NCI-H146 (cell line): ENCODE measurements around the gene TMIGD1.
"Not testable (repeated sequence)": the region's sequence is repeated elsewhere in the genome, so short reads cannot be mapped to it uniquely, and the experiment has no call there.

Experiments used
- DNase-seq: peaks from one replicate; lab custom pipeline; 2025; lab: John Stamatoyannopoulos, UW

The TMIGD1 gene

DNA sequence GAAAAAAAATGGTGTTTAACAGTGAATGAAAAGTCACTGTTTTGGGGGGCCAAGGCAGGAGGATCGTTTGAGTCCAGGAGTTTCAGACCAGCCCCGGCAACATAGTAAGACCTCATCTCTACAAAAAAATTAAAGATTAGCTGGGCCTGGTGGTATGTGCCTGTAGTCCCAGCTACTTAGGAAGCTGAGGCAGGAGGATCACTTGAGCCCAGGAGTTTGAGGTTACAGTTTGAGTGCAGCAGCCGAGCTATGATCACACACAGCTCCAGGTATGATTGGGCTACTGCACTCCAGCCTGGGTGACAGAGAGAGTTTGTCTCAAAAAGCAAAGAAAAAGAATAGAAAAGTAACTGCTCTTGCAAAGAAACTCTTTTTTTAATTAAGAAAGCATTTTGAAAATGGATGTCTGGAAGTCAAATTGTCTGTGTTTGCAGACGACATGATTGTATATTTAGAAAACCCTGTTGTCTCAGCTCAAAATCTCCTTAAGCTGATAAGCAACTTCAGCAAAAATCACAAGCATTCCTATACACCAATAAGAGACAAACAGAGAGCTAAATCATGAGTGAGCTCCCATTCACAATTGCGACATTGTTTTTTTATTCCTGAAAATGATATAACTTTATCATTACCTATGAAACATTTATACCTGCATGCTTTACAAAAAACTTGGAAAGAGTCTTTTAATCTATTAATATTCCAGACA, 24.4 kb upstream of the TMIGD1 start:
- no peak for DNase-seq

DNA sequence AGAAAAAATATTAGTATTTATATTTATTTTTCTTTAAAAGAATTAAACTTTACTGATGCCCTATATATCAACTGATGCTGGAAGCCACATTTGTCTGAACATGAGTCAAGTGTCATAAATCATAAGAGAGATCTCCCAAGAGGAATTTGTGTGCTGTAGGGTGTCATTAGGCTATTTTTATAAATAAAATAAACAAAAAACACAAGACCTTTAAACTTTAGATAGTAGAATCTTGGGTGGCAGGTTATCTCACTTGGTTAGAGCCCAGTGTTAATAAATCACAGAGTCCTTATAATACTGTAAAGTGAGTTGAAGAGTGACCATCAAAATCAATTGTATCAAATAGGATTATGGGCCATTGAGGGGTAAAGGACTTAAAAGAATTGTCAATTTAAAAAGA, 23.6 kb upstream of the TMIGD1 start:
- DNase-seq, result no peak

DNA sequence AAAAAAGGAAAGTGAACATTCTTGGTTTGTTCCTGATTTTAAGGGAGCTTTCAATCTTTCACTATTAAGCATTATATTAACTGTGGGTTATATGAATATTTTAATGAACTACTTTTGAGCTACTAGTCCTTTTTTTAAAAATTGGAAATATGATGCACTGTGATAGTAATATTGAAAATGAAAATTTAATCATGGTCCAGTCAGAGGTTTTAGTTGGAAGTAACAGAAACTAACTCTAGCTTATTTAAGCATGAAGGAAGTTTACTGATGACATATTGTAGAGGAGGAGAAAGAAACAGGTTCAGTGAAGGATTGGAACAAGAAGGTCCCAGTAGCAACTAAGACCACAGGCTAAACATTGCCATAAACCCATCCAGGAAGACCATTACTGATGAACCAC, 20.8 kb upstream of the TMIGD1 start:
- DNase-seq, result no peak

DNA sequence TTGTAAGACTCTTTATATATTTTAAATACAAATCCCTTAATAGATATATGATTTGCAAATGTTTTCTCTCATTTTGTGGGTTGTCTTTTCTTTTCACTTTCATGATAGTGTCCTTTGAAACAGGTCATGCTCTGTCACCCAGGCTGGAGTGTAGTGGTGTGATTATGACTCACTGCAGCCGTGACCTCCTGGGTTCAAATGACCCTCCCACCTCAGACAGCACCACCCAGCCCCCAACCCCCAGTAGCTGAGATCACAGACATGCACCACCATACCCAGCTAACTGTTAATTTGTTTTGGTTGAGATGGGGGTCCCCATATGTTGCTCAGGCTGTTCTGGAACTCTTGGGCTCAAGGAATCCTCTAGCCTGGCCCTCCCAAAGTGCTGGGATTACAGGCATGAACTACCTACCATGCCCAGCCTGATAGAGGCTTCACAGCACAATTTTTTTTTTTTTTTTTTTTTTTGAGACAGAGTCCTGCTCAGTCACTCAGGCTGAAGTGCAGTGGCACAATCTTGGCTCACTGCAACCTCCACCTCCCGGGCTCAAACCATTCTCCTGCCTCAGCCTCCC, 18.5 kb upstream of the TMIGD1 start:
- no peak for DNase-seq

DNA sequence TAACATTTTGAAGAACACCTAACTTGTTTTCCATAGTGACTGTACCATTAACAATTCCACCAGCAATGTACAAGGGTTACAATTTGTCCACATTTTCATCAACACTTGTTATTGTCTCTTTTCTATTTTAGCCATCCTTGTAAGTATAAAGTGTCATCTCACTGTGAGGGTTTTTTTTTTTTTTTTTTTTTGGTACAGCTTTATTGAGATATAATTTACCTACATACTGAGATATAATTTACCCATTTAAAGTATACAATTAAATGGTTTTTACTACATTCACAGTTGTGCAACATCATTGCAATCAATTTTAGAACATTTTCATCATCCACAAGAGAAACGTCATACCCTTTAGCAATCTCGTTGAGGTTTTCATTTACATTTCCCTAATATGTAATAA, 17.9 kb upstream of the TMIGD1 start:
- DNase-seq, result no peak

DNA sequence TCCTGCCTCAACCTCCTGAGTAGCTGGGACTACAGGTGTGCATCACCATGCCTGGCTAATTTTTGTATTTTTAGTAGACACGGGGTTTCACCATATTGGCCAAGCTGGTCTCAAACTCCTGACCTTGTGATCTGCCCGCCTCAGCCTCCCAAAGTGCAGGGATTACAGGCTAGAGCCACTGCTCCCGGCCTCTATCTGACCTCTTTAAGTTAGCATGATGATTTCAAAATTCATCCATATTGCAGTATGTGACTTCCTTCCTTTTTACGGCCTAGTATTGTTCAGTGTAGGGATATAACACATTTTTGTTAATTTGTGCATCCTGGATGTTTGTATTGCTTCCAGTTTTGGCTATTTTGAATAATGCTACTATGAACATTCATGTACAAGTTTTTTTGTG, 17.4 kb upstream of the TMIGD1 start:
- not testable (repeated sequence) for DNase-seq

DNA sequence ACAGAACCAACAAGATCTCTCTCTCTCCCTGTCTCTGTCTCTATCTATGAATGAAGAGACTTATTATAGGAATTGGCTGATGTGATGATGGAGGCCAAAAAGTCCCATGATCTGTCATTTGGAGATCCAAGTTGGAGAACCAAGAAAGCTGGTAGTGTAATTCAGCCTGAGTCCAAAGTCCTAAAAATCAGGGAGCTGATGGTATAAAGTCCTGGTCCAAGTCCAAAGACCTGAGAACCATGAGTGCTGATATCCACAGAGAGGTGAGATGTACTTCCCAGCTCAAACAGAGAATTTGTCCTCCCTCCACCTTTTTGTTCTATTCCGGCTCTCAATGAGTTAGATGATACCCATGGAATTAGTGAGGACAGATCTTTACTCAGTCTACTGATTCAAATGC, 15.4 kb upstream of the TMIGD1 start:
- DNase-seq, result no peak

DNA sequence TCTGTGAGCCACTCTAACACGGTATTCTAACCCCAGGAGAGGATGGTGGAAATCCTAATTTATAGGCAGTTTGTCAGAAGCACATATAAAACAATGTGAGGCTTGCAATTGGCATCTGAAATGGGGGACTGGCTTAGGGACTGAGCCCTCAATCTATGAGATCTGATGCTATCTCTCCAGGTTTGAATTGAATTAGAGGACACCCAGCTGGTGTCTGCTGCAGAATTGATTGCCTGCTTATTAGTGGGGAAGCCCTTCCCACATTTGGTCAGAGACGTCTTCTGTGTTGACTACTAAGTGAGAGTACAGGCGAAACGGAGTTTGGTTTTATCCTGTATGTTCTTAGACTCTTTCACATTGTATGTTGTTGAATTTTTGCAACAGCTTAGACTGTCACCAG, 13.6 kb upstream of the TMIGD1 start:
- DNase-seq, result peak; percentile 74

DNA sequence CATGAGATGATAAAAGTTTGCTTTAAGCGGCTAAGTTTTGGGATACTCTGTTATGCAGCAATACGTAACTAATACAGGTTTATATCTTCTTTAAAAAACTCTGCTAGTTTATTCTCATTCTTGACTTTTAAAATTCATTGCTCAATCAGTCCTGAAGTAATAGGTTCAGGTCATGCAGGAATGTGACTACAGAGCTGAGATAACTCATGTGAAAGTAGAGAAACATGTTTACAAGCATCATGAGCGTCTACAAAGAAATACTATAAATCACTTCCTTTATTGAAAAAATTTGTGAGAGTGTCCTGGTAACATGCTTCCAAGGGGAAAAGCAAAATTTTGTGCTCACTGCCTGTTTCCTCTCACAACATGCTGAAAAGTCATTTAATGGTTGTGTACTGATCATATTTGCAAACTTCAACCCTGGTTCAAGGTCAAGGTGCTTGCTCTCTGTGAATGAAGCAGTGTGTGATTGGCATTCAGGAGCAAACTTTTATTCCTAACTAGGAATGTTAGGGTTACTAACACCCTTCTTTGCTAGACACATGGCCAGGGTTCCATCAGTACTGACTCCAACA, 12.5 kb upstream of the TMIGD1 start:
- no peak for DNase-seq

DNA sequence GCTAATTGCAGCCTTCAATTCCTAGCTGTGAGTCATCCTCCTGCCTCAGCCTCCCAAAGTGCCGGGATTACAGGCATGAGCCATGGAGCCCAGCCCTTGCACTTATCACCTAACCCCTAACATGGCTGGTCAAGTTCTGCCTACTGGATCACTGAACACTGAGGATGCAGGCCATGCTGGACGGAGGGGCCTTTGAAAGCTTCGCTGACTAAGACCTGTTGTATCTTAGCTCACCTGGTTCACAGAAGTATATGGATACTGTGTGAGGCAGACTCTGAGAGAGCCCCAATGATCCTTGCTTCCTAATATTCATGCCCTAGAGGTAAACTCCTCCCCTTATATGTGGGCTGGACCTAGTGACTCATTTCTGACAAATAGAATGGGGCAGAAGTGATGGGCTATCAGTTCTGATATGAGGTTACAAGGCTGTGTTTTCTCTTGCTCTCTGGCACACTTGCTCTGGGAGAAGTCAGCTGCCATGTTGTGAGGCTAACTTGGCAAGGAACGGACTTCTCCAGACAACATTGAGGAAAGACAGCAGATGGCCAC, 11.7 kb upstream of the TMIGD1 start:
- peak; percentile 17 for DNase-seq

DNA sequence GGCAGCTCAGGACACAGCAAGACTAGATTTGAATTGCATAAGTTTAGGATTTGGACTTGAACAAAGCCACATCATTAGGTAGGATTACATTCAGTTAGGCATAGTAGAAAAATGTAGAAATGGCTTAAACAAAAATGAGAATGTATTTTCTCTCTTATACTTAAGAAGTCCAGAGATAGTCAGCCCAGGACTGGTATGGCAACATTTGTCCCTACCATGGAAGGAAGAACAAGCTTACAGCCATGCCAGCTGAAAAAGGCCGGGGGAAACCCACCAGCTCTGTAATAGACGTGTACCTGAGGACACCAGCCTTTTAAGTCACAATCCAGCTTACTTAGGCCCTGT, 11.2 kb upstream of the TMIGD1 start:
- no peak for DNase-seq

DNA sequence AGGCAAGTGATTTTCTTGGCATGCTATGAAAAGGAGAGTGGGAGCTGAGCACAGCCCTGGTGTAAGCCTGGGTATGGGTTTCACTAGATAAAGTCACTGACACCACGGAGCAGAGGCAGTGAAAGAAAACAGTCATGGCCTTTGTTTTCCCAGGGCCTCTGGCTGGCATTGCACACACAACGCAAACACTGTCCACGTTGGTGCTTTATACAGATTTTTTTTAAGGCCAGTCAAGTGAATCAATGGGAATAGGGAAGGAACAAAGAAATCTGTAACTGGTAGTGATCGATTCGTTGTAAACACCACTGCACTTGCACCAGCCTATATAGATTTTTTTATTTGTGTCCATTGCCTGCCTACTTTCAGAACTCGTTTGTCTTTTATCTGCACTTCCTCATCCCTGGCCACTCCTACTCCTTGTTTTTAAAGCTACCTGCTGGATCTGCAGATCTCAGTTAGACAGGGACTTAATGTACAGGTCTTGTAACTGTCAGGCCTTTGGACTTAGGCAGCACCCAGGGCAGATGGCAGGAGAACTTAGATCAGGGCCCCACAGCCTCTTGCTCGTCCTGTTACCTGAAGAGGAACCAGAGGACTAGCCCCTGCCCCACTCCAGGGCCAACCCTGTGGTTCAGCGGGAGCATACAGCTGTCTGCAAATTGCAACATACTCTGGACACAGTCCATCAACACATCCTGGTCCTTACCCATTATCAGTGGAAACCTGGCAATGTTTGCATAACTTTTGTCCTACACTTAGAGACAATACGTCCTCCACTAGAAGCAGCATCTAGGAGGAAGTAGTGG, 10.6 kb upstream of the TMIGD1 start:
- DNase-seq, result peak; percentile 91

DNA sequence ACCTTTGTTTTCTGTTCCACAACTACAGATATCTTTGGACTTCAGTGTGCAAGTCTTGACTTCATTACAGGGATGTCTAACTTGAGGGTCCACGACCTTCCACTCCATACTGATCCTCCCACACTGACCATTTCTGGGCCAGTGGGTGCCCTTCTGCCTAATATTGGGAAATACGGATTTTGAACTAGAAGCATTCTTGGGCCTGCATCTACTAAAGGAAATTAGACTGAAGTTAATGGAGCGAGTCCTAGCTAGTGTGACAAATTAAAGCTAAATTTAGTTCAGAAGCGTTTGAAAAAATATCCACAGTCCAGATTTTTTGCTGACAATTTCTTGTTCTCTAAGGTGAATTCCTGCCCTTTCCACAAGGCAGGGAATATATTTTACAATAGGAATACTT, 9.9 kb upstream of the TMIGD1 start:
- DNase-seq, result no peak

DNA sequence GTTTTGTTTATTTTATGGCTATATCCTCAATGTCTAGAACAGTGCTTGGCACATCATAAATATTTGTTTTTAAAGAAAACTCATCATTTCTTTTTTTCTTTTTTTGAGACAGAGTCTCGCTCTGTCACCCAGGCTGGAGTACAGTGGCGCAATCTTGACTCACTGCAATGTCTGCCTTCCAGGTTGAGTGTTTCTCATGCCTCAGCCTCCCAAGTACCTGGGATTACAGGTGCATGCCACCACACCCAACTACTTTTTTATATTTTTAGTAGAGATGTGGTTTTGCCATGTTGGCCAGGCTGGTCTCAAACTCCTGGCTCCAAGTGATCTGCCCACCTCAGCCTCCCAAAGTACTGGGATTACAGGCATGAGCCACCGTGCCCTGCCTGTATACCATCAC, 9.4 kb upstream of the TMIGD1 start:
- not testable (repeated sequence) for DNase-seq

DNA sequence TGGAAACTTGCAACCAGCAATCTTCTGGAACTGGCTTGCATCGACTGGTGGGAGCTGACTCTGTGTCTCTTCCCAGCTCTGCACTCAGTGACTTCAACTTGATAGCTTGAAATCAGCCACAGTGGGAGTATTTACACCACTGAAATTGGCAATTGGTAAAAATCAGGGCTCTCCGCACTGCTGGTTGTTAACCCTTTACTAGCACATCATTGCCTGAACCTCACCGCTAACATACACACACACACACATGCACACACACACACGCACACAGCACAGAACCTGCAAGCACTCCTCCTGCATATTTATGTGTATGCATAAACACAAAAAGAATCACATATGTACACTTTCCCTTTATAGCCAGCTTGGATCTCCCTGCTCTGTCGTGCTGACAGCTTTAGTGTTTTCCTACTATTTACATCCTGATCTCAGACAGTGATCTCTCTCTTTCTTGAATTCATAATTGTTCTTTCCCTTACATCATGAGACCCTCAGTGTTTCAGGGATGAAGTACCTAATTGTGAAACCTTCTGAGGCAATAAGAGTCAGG, 7.9 kb upstream of the TMIGD1 start:
- DNase-seq, result no peak

DNA sequence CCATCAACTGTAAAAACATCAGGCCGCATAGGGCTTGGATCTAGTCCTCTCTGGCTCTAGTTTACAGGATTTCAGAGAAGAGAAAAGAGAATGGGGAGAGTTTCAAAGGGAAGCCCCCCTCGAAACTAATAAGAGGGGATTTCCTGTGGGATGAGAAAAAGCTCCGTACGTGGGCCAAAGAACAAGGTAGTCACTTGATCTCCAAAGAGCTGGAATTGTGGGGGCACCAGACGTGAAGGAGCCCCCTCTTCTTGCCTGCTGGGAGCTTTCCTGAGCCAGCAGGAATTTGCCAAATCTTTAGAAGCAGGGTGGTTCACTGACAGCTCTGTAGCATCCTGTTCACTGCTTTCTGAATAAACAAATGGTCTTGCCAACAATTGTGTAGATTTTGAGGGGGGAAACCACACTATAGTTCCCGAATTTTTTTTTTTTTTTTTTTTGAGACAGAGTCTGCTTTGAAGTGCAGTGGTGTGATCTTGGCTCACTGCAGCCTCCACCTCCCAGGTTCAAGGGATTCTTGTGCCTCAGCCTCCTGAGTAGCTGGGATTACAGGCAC, 7.0 kb upstream of the TMIGD1 start:
- no peak for DNase-seq

DNA sequence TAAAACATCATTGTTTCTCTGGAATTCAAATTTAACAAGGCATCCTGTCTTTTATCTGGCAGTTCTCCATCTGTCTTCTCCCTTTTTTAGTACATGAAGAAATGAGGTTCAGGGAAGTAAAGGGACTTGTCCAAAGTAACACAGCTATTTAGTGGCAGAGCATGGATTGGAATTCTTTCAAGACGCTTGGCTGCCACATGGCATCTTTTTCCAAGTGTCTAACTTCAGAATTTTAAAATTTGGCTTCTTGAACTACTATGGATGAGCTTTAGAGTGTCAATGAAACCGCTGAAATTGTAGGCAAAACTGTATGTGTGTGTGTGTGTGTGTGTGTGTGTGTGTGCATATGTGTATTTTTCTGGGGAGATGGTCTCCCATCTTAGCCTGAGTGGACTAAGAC, 5.2 kb upstream of the TMIGD1 start:
- no peak for DNase-seq

DNA sequence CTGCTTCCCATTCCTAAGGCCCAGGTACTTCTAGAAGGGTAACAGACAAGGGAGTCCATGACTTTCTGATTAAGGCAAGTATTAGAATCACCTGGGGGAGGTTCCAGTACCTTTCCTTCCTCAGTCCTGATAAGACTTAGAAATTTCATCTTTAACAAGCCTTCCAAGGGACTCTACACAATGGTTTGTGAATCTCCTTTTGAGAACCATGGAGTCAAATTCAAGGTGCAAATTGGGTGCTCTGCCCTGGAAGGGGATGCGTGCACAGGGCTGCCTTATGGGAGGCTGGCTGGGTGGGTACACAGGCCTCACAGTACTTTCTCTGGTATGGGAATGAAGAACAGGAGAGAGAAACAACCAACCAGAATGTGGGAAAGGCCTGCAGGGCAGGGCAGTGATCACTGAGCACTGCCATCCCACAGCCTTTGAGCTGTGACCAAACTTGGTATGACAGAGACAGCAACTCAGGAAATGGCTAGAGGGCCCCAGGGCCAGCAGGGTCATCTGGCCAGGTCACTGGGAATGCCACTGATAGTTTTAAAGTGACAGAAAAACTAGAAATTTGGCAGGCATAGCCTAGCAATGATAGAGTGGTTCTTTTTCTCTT, 3.6 kb upstream of the TMIGD1 start:
- DNase-seq, result no peak

DNA sequence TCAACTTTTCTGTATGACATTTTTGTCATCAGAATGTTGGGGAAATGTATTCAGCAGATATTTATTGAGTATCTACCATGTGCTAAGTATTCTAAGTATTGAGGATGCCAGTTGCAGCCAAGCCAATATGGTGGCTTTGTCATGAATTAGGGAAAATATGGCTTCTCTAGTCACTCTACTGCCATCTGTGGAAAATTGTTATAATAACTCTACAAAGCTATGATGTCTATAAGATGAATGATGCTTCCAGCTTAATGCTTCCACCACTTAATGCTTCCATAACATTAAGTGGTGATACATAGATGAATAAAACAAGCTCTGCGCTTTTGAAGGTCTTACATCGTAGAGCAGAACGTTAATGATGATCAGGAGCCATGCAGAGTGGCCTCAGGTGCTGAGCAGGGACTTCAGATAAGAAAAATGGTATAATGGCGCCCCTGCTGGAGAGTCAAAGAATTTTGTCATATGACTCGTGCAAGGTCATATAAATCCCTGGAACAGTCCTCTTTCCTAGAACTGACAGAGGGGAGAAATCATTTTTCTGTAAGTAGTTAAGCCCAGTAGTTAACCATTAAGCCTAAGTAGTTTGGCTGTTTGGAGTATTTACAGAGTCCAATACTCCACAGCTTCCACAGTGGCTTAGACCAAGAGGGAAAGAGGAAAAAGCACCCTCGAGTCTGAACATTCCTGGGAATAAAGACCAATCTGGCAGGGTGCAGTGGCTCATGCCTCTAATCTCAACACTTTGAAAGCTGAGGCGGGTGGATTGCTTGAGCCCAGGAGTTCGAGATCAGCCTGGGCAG, 2.7 kb upstream of the TMIGD1 start:
- peak; percentile 82 for DNase-seq

DNA sequence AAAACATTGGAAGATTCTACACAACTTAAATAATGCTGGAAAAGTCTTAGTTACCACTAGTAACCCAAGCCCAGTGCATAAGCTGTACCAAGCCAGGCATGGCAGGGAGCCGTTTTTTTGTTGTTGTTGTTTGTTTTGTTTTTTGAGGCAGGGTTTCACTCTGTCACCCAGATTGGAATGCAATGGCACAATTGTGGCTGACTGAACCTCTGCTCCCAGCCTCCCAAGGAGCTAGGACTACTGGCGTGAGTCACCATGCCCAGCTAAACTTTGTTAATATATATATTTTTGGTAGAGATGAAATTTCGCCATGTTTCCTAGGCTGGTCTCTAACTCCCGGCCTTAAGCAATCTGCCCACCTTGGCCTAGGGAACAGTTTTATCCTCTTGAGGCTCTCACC, 564 bp upstream of the TMIGD1 start:
- no peak for DNase-seq

DNA sequence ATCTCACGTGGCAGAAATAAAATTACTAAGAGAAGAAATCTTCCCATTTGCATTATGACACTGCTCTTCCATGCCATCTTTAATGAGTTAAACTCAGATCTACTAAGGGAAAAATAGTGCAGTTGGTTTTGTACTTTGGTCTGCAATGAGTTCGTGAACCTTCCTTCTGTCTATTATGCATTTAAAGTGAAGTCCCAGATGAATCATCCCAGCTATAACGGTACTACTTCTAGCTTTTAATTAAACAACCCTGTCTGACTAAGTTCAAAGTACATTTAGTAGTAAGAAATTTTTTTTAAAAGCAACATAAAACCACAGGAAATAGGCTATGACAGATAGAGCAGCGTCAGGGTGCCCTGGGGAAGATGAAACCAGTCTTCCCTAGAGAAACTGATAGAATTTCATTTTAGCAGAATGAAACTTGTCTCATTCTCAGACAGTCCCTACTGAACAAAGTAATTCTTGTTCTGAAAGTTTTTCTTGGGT, 1.8 kb downstream of the TMIGD1 start:
- DNase-seq, result no peak
